Measurements from ENCODE around the gene ODAM.
"Not testable (repeated sequence)": the region's sequence is repeated elsewhere in the genome, so short reads cannot be mapped to it uniquely, and the experiment has no call there.

Gene ODAM

GRCh38 chr4:70221818-70222217 is 26.3 kb downstream of the ODAM start:
- DNase-seq (ENCODE audit: low read depth), result not testable (repeated sequence)

- no peak for DNase-seq (ENCODE audit: low read depth)
Observed at GRCh38 chr4:70225824-70226223, 30.3 kb downstream of the ODAM start, which contains the start of gene FDCSP. Gene FDCSP (plus strand): TSS chr4:70226124. CDS start chr4:70231195, 5,071 bp downstream.

GRCh38 chr4:70236125-70236524 is 40.6 kb downstream of the ODAM start:
- no peak for DNase-seq (ENCODE audit: low read depth)

GRCh38 chr4:70239131-70239883 is 43.8 kb downstream of the ODAM start:
- DNase-seq (ENCODE audit: low read depth), result no peak

- DNase-seq (ENCODE audit: low read depth), result no peak
Observed at GRCh38 chr4:70239884-70240591, 44.5 kb downstream of the ODAM start.

GRCh38 chr4:70242297-70242696 is 46.8 kb downstream of the ODAM start, which contains the start of gene CSN3:
Gene CSN3 (plus strand): TSS chr4:70242597. CDS start chr4:70244820, 2,223 bp downstream.
- not testable (repeated sequence) for DNase-seq (ENCODE audit: low read depth)

- no peak for DNase-seq (ENCODE audit: low read depth)
Observed at GRCh38 chr4:70243091-70243490, 47.6 kb downstream of the ODAM start.

GRCh38 chr4:70251250-70251944 is 55.9 kb downstream of the ODAM start:
- DNase-seq (ENCODE audit: low read depth), result no peak

- no peak for DNase-seq (ENCODE audit: low read depth)
Observed at GRCh38 chr4:70251945-70252277, 56.4 kb downstream of the ODAM start.

All from stimulated activated CD8-positive, alpha-beta memory T cell treated with anti-CD3 and anti-CD28 coated beads, Interleukin-15, amount 100 ng/mL, for 1 hour (primary cell).